22Rv1 (cell line): Measurements from ENCODE around the gene BYSL.

Experiments used
- CTCF ChIP-seq: fragments of 450-650 bp; IDR thresholded peaks from 2 replicates; pipeline ENCODE4 v1.5.1; 2017; ENCODE audit warnings: mild to moderate bottlenecking
- ZFX ChIP-seq: fragments of 450-650 bp; IDR thresholded peaks from 2 replicates; pipeline ENCODE4 v1.6.1; 2017; ENCODE audit warnings: antibody characterized with exemption, borderline replicate concordance

DNA sequence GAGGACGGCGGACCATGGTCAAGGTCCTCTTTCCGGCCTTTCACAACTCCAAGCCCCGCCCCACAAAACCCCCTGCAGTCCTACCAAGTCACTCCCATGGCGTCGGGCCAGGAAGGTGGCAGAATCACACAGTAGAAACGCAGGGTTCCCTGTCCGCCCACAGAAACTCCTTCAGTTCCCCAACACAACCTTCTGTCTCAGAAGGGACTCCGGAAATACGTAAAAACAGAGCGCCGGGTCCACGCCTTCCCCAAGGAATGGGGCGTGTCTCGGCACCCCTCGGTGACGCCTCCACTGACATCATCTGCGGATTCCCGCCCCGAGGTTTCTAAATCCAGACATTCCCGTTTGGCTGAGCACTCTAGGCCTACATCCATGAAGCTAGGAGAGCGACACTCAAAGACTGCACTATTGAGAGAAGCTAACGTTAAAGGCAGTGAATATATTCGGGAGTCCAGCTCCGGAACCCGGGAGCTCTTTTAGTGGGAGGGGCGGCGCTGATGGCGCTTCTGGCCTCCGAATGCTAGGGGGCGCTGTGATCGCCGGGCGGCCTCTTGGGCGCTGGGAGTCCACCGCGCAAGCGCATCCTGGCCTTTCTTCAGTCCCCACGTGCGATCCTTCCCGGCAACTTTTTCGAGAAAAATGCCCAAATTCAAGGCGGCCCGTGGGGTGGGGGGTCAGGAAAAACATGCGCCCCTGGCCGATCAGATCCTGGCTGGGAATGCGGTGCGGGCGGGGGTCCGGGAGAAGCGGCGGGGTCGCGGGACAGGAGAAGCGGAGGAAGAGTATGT is at the start of gene BYSL, which contains the start of gene MED20:
- TF ChIP-seq CTCF (peak; percentile 97), ZFX (no peak)
